Measurements from ENCODE around the gene ZCCHC24. TPM values are rescaled to one million over a fixed set of nuclear protein-coding genes. Genes with fewer than 3 reads are reported as not detected.
A peak's percentile ranks its signal among the peaks of the same experiment; 100 is the strongest.

The ZCCHC24 gene
- total and polyA plus RNA-seq, 8 donors, result 3.5 to 13.2 (median 7.3) TPM

- TF ChIP-seq CTCF (IDR thresholded peaks at IDR 0.05), result no peak
- Histone ChIP-seq H3K27me3 (no peaks in the 10 kb centered on the region), H3K27ac (no peak overlapping the region), H3K4me3 (no peak overlapping the region), H3K4me1 (no peaks in the 10 kb centered on the region), H3K36me3 (no peaks in the 10 kb centered on the region), H3K9me3 (no peaks in the 10 kb centered on the region)
- FAIRE-seq (no peak), ATAC-seq (peak in 1 of 4 donors; percentile 15), DNase-seq (no peak)
- intact Hi-C loops (cut with DNase I), result no loop called here
- WGBS, 2 donors, result 87 to 89% methylated on average over 6 of the region's 6 CpGs
Measured at GRCh38 chr10:79491143-79491835, 45.9 kb upstream of the ZCCHC24 start.

DNA sequence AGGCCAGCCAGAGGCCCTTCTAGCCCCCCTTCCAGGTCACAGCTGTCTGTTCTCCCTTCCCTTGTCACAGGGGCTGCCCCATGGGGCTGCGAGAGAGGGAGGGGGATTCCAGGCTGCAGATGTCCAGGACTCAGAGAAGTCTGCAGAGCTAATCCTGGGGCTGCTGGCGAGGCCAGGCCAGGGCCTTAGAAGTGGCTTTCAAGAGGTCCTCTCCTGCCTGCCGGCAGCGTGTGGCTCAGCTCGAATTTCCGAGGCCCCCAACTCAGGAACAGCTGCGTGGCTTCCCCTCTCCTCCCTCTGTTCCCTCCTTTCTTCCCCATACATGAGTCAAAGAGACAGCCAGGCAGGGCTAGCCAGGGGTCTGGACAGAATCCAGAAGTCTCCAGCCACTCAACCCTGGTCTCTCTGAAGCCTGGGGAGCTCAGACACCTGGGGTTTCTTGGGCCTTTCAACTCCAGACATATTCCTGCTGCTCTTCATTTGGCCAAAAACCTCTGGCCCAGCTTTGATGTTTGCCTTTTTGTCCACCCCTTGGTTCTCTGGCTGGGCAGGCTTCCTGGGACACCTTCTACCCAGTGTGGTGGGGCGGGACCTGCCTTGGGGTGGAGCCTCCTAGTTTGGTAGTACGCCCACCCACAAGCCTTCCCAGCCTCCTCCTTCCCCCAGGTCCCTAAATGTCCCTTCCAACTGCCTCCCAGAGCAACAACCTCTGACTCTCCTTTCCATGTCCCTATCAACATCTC lies 45.1 kb upstream of the ZCCHC24 start:
- H3K9me3 ChIP-seq, result no peaks in the 10 kb centered on the region
- no peak overlapping the region for H3K4me3 ChIP-seq
- WGBS, 2 donors, result 75 to 83% methylated on average over 9 of the region's 9 CpGs
- H3K27ac ChIP-seq, result no peak overlapping the region
- intact Hi-C loops (cut with DNase I), result no loop called here
- H3K36me3 ChIP-seq, result no peaks in the 10 kb centered on the region
- FAIRE-seq (no peak), ATAC-seq (peak in 1 of 4 donors; percentile 31), DNase-seq (no peak)
- no peak for TF ChIP-seq CTCF (IDR thresholded peaks at IDR 0.05)
- no peaks in the 10 kb centered on the region for H3K4me1 ChIP-seq
- H3K27me3 ChIP-seq, result no peaks in the 10 kb centered on the region

- no peaks in the 10 kb centered on the region for H3K27me3 ChIP-seq
- WGBS, 2 donors, result 54 to 62% methylated on average over 3 of the region's 3 CpGs
- no peak for DNase-seq
- ATAC-seq, result no peak
- intact Hi-C loops (cut with DNase I), result loop anchor here in 1 of 3 donors (5.0 kb wide), 1 partner anchor 112 kb away; no protein-coding TSS in a partner anchor
- H3K4me3 ChIP-seq, result no peak overlapping the region
- TF ChIP-seq CTCF (IDR thresholded peaks at IDR 0.05), result no peak
- no peaks in the 10 kb centered on the region for H3K9me3 ChIP-seq
- H3K36me3 ChIP-seq, result no peaks in the 10 kb centered on the region
- no peaks in the 10 kb centered on the region for H3K4me1 ChIP-seq
- FAIRE-seq, result no peak
- H3K27ac ChIP-seq, result no peak overlapping the region
Measured at GRCh38 chr10:79488870-79489269, 43.4 kb upstream of the ZCCHC24 start.

- DNase-seq (peak in 2 of 6 donors; percentile 27 to 30), ATAC-seq (peak in 3 of 4 donors; percentile 48 to 67 (median 53)), FAIRE-seq (no peak)
- 89 to 91% methylated on average over 5 of the region's 5 CpGs for WGBS, 2 donors
- peak overlapping the region in 1 of 4 donors; percentile 22 for H3K27ac ChIP-seq
- no peaks in the 10 kb centered on the region for H3K9me3 ChIP-seq
- no peaks in the 10 kb centered on the region for H3K4me1 ChIP-seq
- no peak overlapping the region for H3K4me3 ChIP-seq
- TF ChIP-seq CTCF (IDR thresholded peaks at IDR 0.05), result no peak
- H3K27me3 ChIP-seq, result no peaks in the 10 kb centered on the region
- H3K36me3 ChIP-seq, result no peaks in the 10 kb centered on the region
- intact Hi-C loops (cut with DNase I), result loop anchor here in 1 of 3 donors (5.0 kb wide), 1 partner anchor 111 kb away; no protein-coding TSS in a partner anchor
Measured at GRCh38 chr10:79488336-79488735, 42.9 kb upstream of the ZCCHC24 start.

Measured in pancreas (tissue), 10 donors.